Thyroid gland (tissue), 4 donors: ENCODE measurements around the gene ARFGEF3. TPM values are rescaled to one million over a fixed set of nuclear protein-coding genes. Genes with fewer than 3 reads are reported as not detected.

Experiments used
- DNase-seq, 2 donors: peaks; one replicate each; pipeline ENCODE4 v3.0.0-alpha.2; 2019
- H3K27ac ChIP-seq, 3 donors: fragments of 200-600 bp; sonication (generic); 1 replicate in 2 of 3; 2 replicates in 1 of 3; pipeline ENCODE4 v1.5.1; 2016 to 2019; ENCODE audit warnings: mild to moderate bottlenecking in 1 of 3, moderate library complexity in 1 of 3
- H3K27me3 ChIP-seq: fragments of 200-600 bp; sonication (generic); one replicate; pipeline ENCODE4 v1.5.1; 2019
- H3K36me3 ChIP-seq, 2 donors: fragments of 200-600 bp; sonication (generic); one replicate each; pipeline ENCODE4 v1.5.1; 2016 to 2019
- H3K4me1 ChIP-seq, 2 donors: fragments of 200-600 bp; sonication (generic); one replicate each; pipeline ENCODE4 v1.5.1; 2017 to 2019
- H3K4me3 ChIP-seq, 3 donors: fragments of 200-600 bp; sonication (generic); replicated peaks in 1 of 3; 1 replicate in 2 of 3; 2 replicates in 1 of 3; pipeline ENCODE4 v1.5.1; 2016; ENCODE audit warnings: mild to moderate bottlenecking in 1 of 3
- H3K9me3 ChIP-seq: fragments of 200-600 bp; sonication (generic); one replicate; pipeline ENCODE4 v1.5.1; 2017
- CTCF ChIP-seq, 6 experiments: fragments of 200-600 bp in 3 of 6; fragments of 450-650 bp in 3 of 6; sonication (generic) in 3 of 6; IDR thresholded peaks; one replicate each; pipeline ENCODE4 v1.5.1; 2016 to 2019; ENCODE audit warnings: antibody characterized with exemption in 6 of 6, mild to moderate bottlenecking in 2 of 6, inconsistent platforms in 1 of 6, moderate library complexity in 1 of 6
- POLR2A ChIP-seq, 2 donors: fragments of 450-650 bp; IDR thresholded peaks; one replicate each; pipeline ENCODE4 v1.6.1; 2017; ENCODE audit warnings: antibody characterized with exemption in 2 of 2, mild to moderate bottlenecking in 2 of 2, moderate library complexity in 1 of 2
- WGBS, 2 donors: methylation state at CpG; one replicate each; pipeline ENCODE4 v1.1.5; 2017; 5-methylcytosine and 5-hydroxymethylcytosine counted together
- intact Hi-C: fragments of 100-400 bp; cut with DNase I; formaldehyde crosslinking; loops from one replicate; pipeline ENCODE4 v1.15.1; 2023
- small RNA-seq: library from RNA; depleted of rRNA; stranded (forward); fragments of <200 nt; gene quantifications from one replicate; pipeline ENCODE3, GENCODE V24; 2016
- total RNA-seq, 4 donors: library from RNA; depleted of rRNA; stranded (reverse); fragments of >200 nt; gene quantifications; one replicate each; pipeline ENCODE4 v1.2.3, GENCODE V29; 2016

ARFGEF3 gene
- total RNA-seq, 4 donors from 2014 or later: 2.4 to 7.2 (median 4.4) TPM

- DNase-seq: no peak
- Histone ChIP-seq H3K27ac (no peak overlapping the region), H3K4me3 (no peak overlapping the region), H3K27me3 (no peaks in the 10 kb centered on the region), H3K4me1 (no peaks in the 10 kb centered on the region), H3K36me3 (no peaks in the 10 kb centered on the region), H3K9me3 (no peaks in the 10 kb centered on the region)
- intact Hi-C loops: no loop called here
- TF ChIP-seq POLR2A (IDR thresholded peaks at IDR 0.05) (no peak), CTCF (IDR thresholded peaks at IDR 0.05) (no peak)
- WGBS, 2 donors: 60% methylated on average over 3 of the region's 3 CpGs
These were observed 222.0 kb downstream of the ARFGEF3 start for GRCh38 chr6:138383776-138384175.

GRCh38 chr6:138386897-138387296, 225.2 kb downstream of the ARFGEF3 start:
- Histone ChIP-seq H3K36me3 (no peaks in the 10 kb centered on the region), H3K4me1 (no peaks in the 10 kb centered on the region), H3K9me3 (no peaks in the 10 kb centered on the region), H3K27ac (no peak overlapping the region), H3K4me3 (no peak overlapping the region), H3K27me3 (no peaks in the 10 kb centered on the region)
- no peak for DNase-seq
- 93 to 98% methylated on average over 3 of the region's 3 CpGs for WGBS, 2 donors
- intact Hi-C loops: no loop called here
- TF ChIP-seq CTCF (IDR thresholded peaks at IDR 0.05): no peak

- no peak overlapping the region for H3K27ac ChIP-seq
- H3K36me3 ChIP-seq: no peaks in the 10 kb centered on the region
- H3K4me3 ChIP-seq: no peak overlapping the region
- H3K27me3 ChIP-seq: no peaks in the 10 kb centered on the region
- 81 to 82% methylated on average over 8 of the region's 8 CpGs for WGBS, 2 donors
- DNase-seq: no peak
- intact Hi-C loops: no loop called here
- H3K9me3 ChIP-seq: no peaks in the 10 kb centered on the region
- TF ChIP-seq CTCF (IDR thresholded peaks at IDR 0.05): no peak
- TF ChIP-seq POLR2A (IDR thresholded peaks at IDR 0.05): no peak
- H3K4me1 ChIP-seq: no peaks in the 10 kb centered on the region
These were observed 226.0 kb downstream of the ARFGEF3 start for GRCh38 chr6:138387577-138388368.

- no peaks in the 10 kb centered on the region for H3K9me3 ChIP-seq
- TF ChIP-seq CTCF (IDR thresholded peaks at IDR 0.05) (no peak), POLR2A (IDR thresholded peaks at IDR 0.05) (no peak)
- H3K36me3 ChIP-seq: no peaks in the 10 kb centered on the region
- no peaks in the 10 kb centered on the region for H3K4me1 ChIP-seq
- H3K4me3 ChIP-seq: no peak overlapping the region
- no peak for DNase-seq
- H3K27me3 ChIP-seq: no peaks in the 10 kb centered on the region
- intact Hi-C loops: no loop called here
- H3K27ac ChIP-seq: no peak overlapping the region
- WGBS, 2 donors: 87 to 95% methylated on average over 5 of the region's 5 CpGs
These were observed 227.8 kb downstream of the ARFGEF3 start for GRCh38 chr6:138389551-138389950.

Small RNA genes lying within 50 kb of the gene (small RNA-seq; reads per million reads assigned to genes)
- gene AL031003.1: not detected

Other genes with a start within 250 kb of the ARFGEF3 start
- gene PERP, start 54.5 kb upstream of the ARFGEF3 start, total RNA-seq: 10 to 100 TPM; 26.4 to 47.8 (median 31.2) TPM
- gene PBOV1, start 56.6 kb downstream of the ARFGEF3 start, total RNA-seq: not detected
- not detected for gene SMIM28, start 216.0 kb downstream of the ARFGEF3 start, total RNA-seq
- gene HEBP2, start 242.3 kb downstream of the ARFGEF3 start, total RNA-seq: 10 to 100 TPM; 37.0 to 80.0 (median 58.0) TPM